ENCODE results near the gene XPO4.

GRCh38 chr13:20869540-20869939 is 33.0 kb downstream of the XPO4 start:
- no peak for TF ChIP-seq POLR2AphosphoS5 (IDR thresholded peaks at IDR 0.05; ENCODE audit: low read depth, low read length)
- no peak for TF ChIP-seq TAF1 (IDR thresholded peaks at IDR 0.05; ENCODE audit: borderline replicate concordance, insufficient read depth, low read length)
- TF ChIP-seq SIN3A (IDR thresholded peaks at IDR 0.05; ENCODE audit: borderline replicate concordance, insufficient read depth, low read length), result no peak
- no peak for TF ChIP-seq REST (IDR thresholded peaks at IDR 0.05; ENCODE audit: insufficient read depth in 1 of 2, low read depth in 2 of 2, low read length in 2 of 2)
- TF ChIP-seq FOXP2 (optimal IDR thresholded peaks at IDR 0.05; ENCODE audit: borderline replicate concordance, extremely low read depth, extremely low read length, insufficient read depth), result no peak
